H1 (cell line): Measurements from ENCODE around the gene MNS1. TPM values are rescaled to one million over a fixed set of nuclear protein-coding genes. Genes with fewer than 3 reads are reported as not detected.

ENCODE experiments used
- CTCF ChIA-PET: fragments of 300-600 bp; sonication (Branson Sonifier 250); formaldehyde crosslinking; loops from one replicate; lab custom pipeline; 2021; ENCODE audit not compliant: partially characterized antibody; lab: Charles Lee
- POLR2A ChIA-PET: fragments of 300-600 bp; sonication (Branson Sonifier 250); formaldehyde crosslinking; loops from one replicate; lab custom pipeline; 2021; ENCODE audit warnings: inconsistent platforms; ENCODE audit not compliant: partially characterized antibody; lab: Charles Lee
- DNase-seq, 2 experiments: peaks; one replicate each; pipeline versions ENCODE4 v3.0.0 to v3.0.0-alpha.2; 2010 to 2022; ENCODE audit warnings: low spot score in 2 of 2, low read depth in 1 of 2, mixed read lengths in 1 of 2
- FAIRE-seq: peaks from 2 replicates; lab custom pipeline; 2011; peaks lifted over from hg19 to GRCh38; lab: Jason Lieb, UNC
- H2AFZ ChIP-seq: 2 replicates; pipeline ENCODE4 v1.8.1; 2012; ENCODE audit warnings: low read length, inconsistent platforms
- H2AK5ac ChIP-seq: 2 replicates; pipeline ENCODE4 v1.6.1; 2013; ENCODE audit warnings: low read depth, low read length
- H2BK120ac ChIP-seq: replicated peaks from 2 replicates; pipeline ENCODE3; 2013; ENCODE audit warnings: low read depth, low read length, inconsistent platforms
- H2BK12ac ChIP-seq: 2 replicates; pipeline ENCODE4 v1.6.1; 2013; ENCODE audit warnings: low read depth, low read length
- H2BK15ac ChIP-seq: 2 replicates; pipeline ENCODE4 v1.6.1; 2013; ENCODE audit warnings: low read length
- H2BK20ac ChIP-seq: 2 replicates; pipeline ENCODE4 v1.6.1; 2013; ENCODE audit warnings: low read length
- H2BK5ac ChIP-seq: 2 replicates; pipeline ENCODE4 v1.6.1; 2013; ENCODE audit warnings: low read depth, low read length
- H3K14ac ChIP-seq: 2 replicates; pipeline ENCODE4 v1.6.1; 2013; ENCODE audit warnings: inconsistent platforms; ENCODE audit not compliant: insufficient read length
- H3K18ac ChIP-seq: 2 replicates; pipeline ENCODE4 v1.6.1; 2013; ENCODE audit warnings: low read length; ENCODE audit errors: extremely low read depth
- H3K23ac ChIP-seq: 2 replicates; pipeline ENCODE4 v1.6.1; 2013; ENCODE audit warnings: inconsistent platforms; ENCODE audit not compliant: insufficient read length
- H3K23me2 ChIP-seq: 2 replicates; pipeline ENCODE4 v1.6.1; 2013; ENCODE audit warnings: low read depth, low read length
- H3K27ac ChIP-seq: 2 replicates; pipeline ENCODE4 v1.6.1; 2011; ENCODE audit warnings: low read depth, low read length, inconsistent platforms
- H3K27me3 ChIP-seq, 4 experiments: replicated peaks in 1 of 4; 1 replicate in 1 of 4; 2 replicates in 3 of 4; pipeline versions ENCODE4 v1.6.1 to v1.8.1; 2011 to 2013; ENCODE audit warnings: low read length in 3 of 4, mild to moderate bottlenecking in 3 of 4, inconsistent platforms in 2 of 4, mixed read lengths in 2 of 4, moderate library complexity in 1 of 4; ENCODE audit not compliant: control insufficient read depth in 3 of 4, insufficient read depth in 3 of 4; ENCODE audit errors: extremely low read depth in 1 of 4
- H3K36me3 ChIP-seq, 4 experiments: 2 replicates each; pipeline versions ENCODE4 v1.6.1 to v1.8.1; 2011 to 2013; ENCODE audit warnings: mild to moderate bottlenecking in 4 of 4, low read length in 3 of 4, moderate library complexity in 2 of 4, control low read depth in 1 of 4, inconsistent platforms in 1 of 4; ENCODE audit not compliant: insufficient read depth in 4 of 4, control insufficient read depth in 2 of 4
- H3K4ac ChIP-seq: replicated peaks from 2 replicates; pipeline ENCODE3; 2013; ENCODE audit warnings: low read length, low read depth, mixed read lengths, inconsistent platforms; ENCODE audit not compliant: insufficient read length
- H3K4me1 ChIP-seq, 4 experiments: replicated peaks in 1 of 4; 1 replicate in 1 of 4; 2 replicates in 3 of 4; pipeline versions ENCODE4 v1.6.1 to v1.8.1; 2011 to 2013; ENCODE audit warnings: low read length in 3 of 4, inconsistent platforms in 2 of 4, mixed read lengths in 1 of 4; ENCODE audit not compliant: insufficient read depth in 4 of 4, control insufficient read depth in 3 of 4
- H3K4me2 ChIP-seq, 2 experiments: 2 replicates each; pipeline versions ENCODE4 v1.6.1 to v1.8.1; 2011 to 2013; ENCODE audit warnings: low read depth in 2 of 2, low read length in 2 of 2, control low read depth in 1 of 2, inconsistent platforms in 1 of 2, mild to moderate bottlenecking in 1 of 2; ENCODE audit not compliant: insufficient read depth in 1 of 2
- H3K4me3 ChIP-seq, 4 experiments: fragments of 200-600, 300-600 bp in 1 of 4; sonication (generic), shearing (Covaris generic), sonication (Bioruptor Twin) in 1 of 4; 2 replicates each; pipeline versions ENCODE4 v1.5.1 to v1.8.1; 2011 to 2016; ENCODE audit warnings: low read length in 4 of 4, low read depth in 3 of 4, control low read depth in 2 of 4, inconsistent platforms in 2 of 4, mild to moderate bottlenecking in 2 of 4, mixed read lengths in 1 of 4, moderate library complexity in 1 of 4; ENCODE audit not compliant: insufficient read depth in 2 of 4; ENCODE audit errors: extremely low read depth in 1 of 4
- H3K56ac ChIP-seq: replicated peaks from 2 replicates; pipeline ENCODE3; 2013; ENCODE audit warnings: low read depth, mild to moderate bottlenecking, mixed read lengths, low read length, inconsistent platforms; ENCODE audit not compliant: insufficient read length
- H3K79me1 ChIP-seq: 2 replicates; pipeline ENCODE4 v1.6.1; 2013; ENCODE audit warnings: low read depth, low read length, control low read depth
- H3K79me2 ChIP-seq, 2 experiments: 2 replicates each; pipeline versions ENCODE4 v1.6.1 to v1.8.1; 2012 to 2013; ENCODE audit warnings: low read length in 2 of 2, mild to moderate bottlenecking in 2 of 2, inconsistent platforms in 1 of 2; ENCODE audit not compliant: insufficient read depth in 2 of 2, control insufficient read depth in 1 of 2
- H3K9ac ChIP-seq, 4 experiments: replicated peaks in 1 of 4; 1 replicate in 1 of 4; 2 replicates in 3 of 4; pipeline versions ENCODE4 v1.6.1 to v1.8.1; 2011 to 2013; ENCODE audit warnings: low read depth in 3 of 4, low read length in 3 of 4, control low read depth in 2 of 4, mild to moderate bottlenecking in 2 of 4, moderate library complexity in 2 of 4, inconsistent platforms in 1 of 4; ENCODE audit errors: extremely low read depth in 1 of 4
- H3K9me3 ChIP-seq, 2 experiments: 2 replicates each; pipeline versions ENCODE4 v1.6.1 to v1.8.1; 2012 to 2013; ENCODE audit warnings: mild to moderate bottlenecking in 2 of 2, moderate library complexity in 2 of 2, control low read depth in 1 of 2, inconsistent platforms in 1 of 2, low read depth in 1 of 2, low read length in 1 of 2, mixed read lengths in 1 of 2; ENCODE audit not compliant: insufficient read depth in 2 of 2
- H4K20me1 ChIP-seq, 2 experiments: replicated peaks in 1 of 2; 2 replicates each; pipeline versions ENCODE3 to v1.8.1; 2011 to 2013; ENCODE audit warnings: inconsistent platforms in 2 of 2, low read length in 2 of 2, mild to moderate bottlenecking in 1 of 2; ENCODE audit not compliant: insufficient read depth in 2 of 2, control insufficient read depth in 1 of 2
- H4K5ac ChIP-seq: 2 replicates; pipeline ENCODE4 v1.6.1; 2013; ENCODE audit warnings: low read length, low read depth, mixed read lengths, inconsistent platforms; ENCODE audit not compliant: insufficient read length
- H4K8ac ChIP-seq: 2 replicates; pipeline ENCODE4 v1.8.0; 2013; ENCODE audit warnings: mild to moderate bottlenecking, moderate library complexity, low read length, inconsistent platforms; ENCODE audit not compliant: insufficient read depth; ENCODE audit errors: extremely low read depth
- H4K91ac ChIP-seq: replicated peaks from 2 replicates; pipeline ENCODE3; 2013; ENCODE audit warnings: low read length, mixed read lengths, inconsistent platforms; ENCODE audit not compliant: insufficient read length
- CBX5 ChIP-seq: fragments of 300-800, 300-1000 bp; sonication (generic); IDR thresholded peaks from 2 replicates; pipeline ENCODE4 v1.7.1; 2016; ENCODE audit warnings: antibody characterized with exemption, low read length, low read depth
- E2F6 ChIP-seq: IDR thresholded peaks from 2 replicates; pipeline ENCODE4 v1.6.1; 2012; ENCODE audit warnings: inconsistent platforms
- POU5F1 ChIP-seq: IDR thresholded peaks from 2 replicates; pipeline ENCODE4 v1.6.1; 2011; ENCODE audit warnings: low read depth, mild to moderate bottlenecking, low read length, moderate library complexity
- WGBS, 2 experiments: shearing (Covaris generic) in 1 of 2; methylation state at CpG; one replicate each; pipeline versions ENCODE4 v1.1.6 to v1.1.7; 2013 to 2015; ENCODE audit warnings: low lambda C conversion rate in 2 of 2, mixed read lengths in 2 of 2, inconsistent platforms in 1 of 2, low coverage in 1 of 2, missing lambda C conversion rate in 1 of 2; ENCODE audit not compliant: insufficient replicate concordance in 2 of 2, insufficient coverage in 1 of 2, insufficient read length in 1 of 2; ENCODE audit errors: extremely low coverage in 1 of 2, missing lambda C conversion rate in 1 of 2; 5-methylcytosine and 5-hydroxymethylcytosine counted together
- polyA plus RNA-seq, 7 experiments: library from polyadenylated mRNA; depleted of rRNA in 3 of 7; stranded (reverse) in 5 of 7; unstranded in 2 of 7; fragments of >200 nt in 5 of 7; fragments of 200-250 nt in 2 of 7; gene quantifications; 1 replicate in 5 of 7; 2 replicates in 1 of 7; 4 replicates in 1 of 7; pipeline versions ENCODE4 v1.2.1 to v1.2.3, GENCODE V29; 2011 to 2013; ENCODE audit warnings: missing spikeins in 2 of 7, mixed read lengths in 2 of 7
- total RNA-seq: library from RNA; stranded (reverse); fragmentation: NEBNext Ultra II Directional; extraction: Animal tissue kit (Norgen Biotek cat#: 25700); gene quantifications from 2 replicates; pipeline ENCODE4 v1.2.1, GENCODE V29; 2021

Gene MNS1
- total and polyA plus RNA-seq, 2 of the 8 experiments (the other 6 are each of a cell fraction or from before 2014, with no cell fraction given), result 0.57 TPM; not detected in 1

GRCh38 chr15:56484287-56484686, 19.4 kb upstream of the MNS1 start:
- Histone ChIP-seq H3K27me3 (no peaks in the 10 kb centered on the region), H3K27ac (no peak overlapping the region), H3K23ac (no peak overlapping the region), H3K4ac (no peak overlapping the region), H3K9ac (no peak overlapping the region), H2AK5ac (no peak overlapping the region), H3K23me2 (no peaks in the 10 kb centered on the region), H3K4me2 (no peak overlapping the region), H3K14ac (no peak overlapping the region), H4K20me1 (no peaks in the 10 kb centered on the region), H4K8ac (no peak overlapping the region), H3K9me3 (peaks cover 15% of the 10 kb centered on the region in 2 experiments; a peak in 3 of 4 replicates), H3K56ac (no peak overlapping the region), H3K36me3 (no peaks in the 10 kb centered on the region), H3K79me1 (no peaks in the 10 kb centered on the region), H3K18ac (no peak overlapping the region), H4K91ac (no peak overlapping the region), H2BK5ac (no peak overlapping the region), H4K5ac (no peak overlapping the region), H2BK12ac (no peak overlapping the region), H2BK20ac (no peak overlapping the region), H3K79me2 (no peaks in the 10 kb centered on the region), H3K4me3 (no peak overlapping the region), H2BK15ac (no peak overlapping the region), H2BK120ac (no peak overlapping the region), H3K4me1 (no peaks in the 10 kb centered on the region), H2AFZ (no peak overlapping the region)
- TF ChIP-seq CBX5 (no peak), POU5F1 (no peak), E2F6 (no peak)
- ChIA-PET POLR2A (no interaction called here), CTCF (interaction anchor here (0.6 kb wide), 1 partner anchor 439 kb away, joined by 4 read pairs; no protein-coding TSS in a partner anchor)
- WGBS, 2 experiments, result 95% methylated on average over 2 of the region's 2 CpGs; no CpG with 5 or more reads in 1 of the 2 experiments
- no peak for FAIRE-seq
- no peak for DNase-seq
